NCI-H226 (cell line): ENCODE results near the gene CWF19L2.
"Not testable (repeated sequence)": the region's sequence is repeated elsewhere in the genome, so short reads cannot be mapped to it uniquely, and the experiment has no call there.

Experiments used
- DNase-seq: peaks from one replicate; pipeline ENCODE4 v3.0.0-alpha.2; 2015

The CWF19L2 gene

GRCh38 chr11:107430525-107430924, 27.1 kb downstream of the CWF19L2 start:
- no peak for DNase-seq

- DNase-seq, result no peak
These were observed 29.9 kb downstream of the CWF19L2 start for GRCh38 chr11:107427569-107428180.

GRCh38 chr11:107413352-107413751, 44.3 kb downstream of the CWF19L2 start:
- no peak for DNase-seq

GRCh38 chr11:107408762-107409211, 48.8 kb downstream of the CWF19L2 start:
- no peak for DNase-seq

- DNase-seq, result no peak
These were observed 52.4 kb downstream of the CWF19L2 start for GRCh38 chr11:107405260-107405659.

- not testable (repeated sequence) for DNase-seq
These were observed 56.5 kb downstream of the CWF19L2 start for GRCh38 chr11:107401131-107401530.

- no peak for DNase-seq
These were observed 60.3 kb downstream of the CWF19L2 start for GRCh38 chr11:107397357-107397756.

- DNase-seq, result no peak
These were observed 65.0 kb downstream of the CWF19L2 start for GRCh38 chr11:107392611-107393010.

GRCh38 chr11:107390701-107391100, 66.9 kb downstream of the CWF19L2 start:
- DNase-seq, result not testable (repeated sequence)

GRCh38 chr11:107387666-107388065, 70.0 kb downstream of the CWF19L2 start:
- no peak for DNase-seq

GRCh38 chr11:107385361-107385981, 72.2 kb downstream of the CWF19L2 start:
- peak; percentile 26 for DNase-seq

- DNase-seq, result no peak
These were observed 73.3 kb downstream of the CWF19L2 start for GRCh38 chr11:107384144-107384852.

- DNase-seq, result no peak
These were observed 85.2 kb downstream of the CWF19L2 start for GRCh38 chr11:107372439-107372838.

- DNase-seq, result peak; percentile 5
These were observed 87.2 kb downstream of the CWF19L2 start for GRCh38 chr11:107370390-107370789.

- DNase-seq, result no peak
These were observed 97.9 kb downstream of the CWF19L2 start for GRCh38 chr11:107359701-107360100.

- DNase-seq, result no peak
These were observed 99.7 kb downstream of the CWF19L2 start for GRCh38 chr11:107357877-107358276.

GRCh38 chr11:107354780-107355179, 102.8 kb downstream of the CWF19L2 start:
- no peak for DNase-seq

- DNase-seq, result no peak
These were observed 119.7 kb downstream of the CWF19L2 start for GRCh38 chr11:107337917-107338316.

- no peak for DNase-seq
These were observed 125.9 kb downstream of the CWF19L2 start for GRCh38 chr11:107331728-107332127.

GRCh38 chr11:107329164-107329563, 128.5 kb downstream of the CWF19L2 start:
- DNase-seq, result no peak

- no peak for DNase-seq
These were observed 141.2 kb downstream of the CWF19L2 start for GRCh38 chr11:107316426-107316825.

- DNase-seq, result no peak
These were observed 149.6 kb downstream of the CWF19L2 start for GRCh38 chr11:107307991-107308390.

GRCh38 chr11:107301878-107302277, 155.7 kb downstream of the CWF19L2 start:
- DNase-seq, result peak; percentile 31
